ENCODE results near the gene DEPDC5.

DNA sequence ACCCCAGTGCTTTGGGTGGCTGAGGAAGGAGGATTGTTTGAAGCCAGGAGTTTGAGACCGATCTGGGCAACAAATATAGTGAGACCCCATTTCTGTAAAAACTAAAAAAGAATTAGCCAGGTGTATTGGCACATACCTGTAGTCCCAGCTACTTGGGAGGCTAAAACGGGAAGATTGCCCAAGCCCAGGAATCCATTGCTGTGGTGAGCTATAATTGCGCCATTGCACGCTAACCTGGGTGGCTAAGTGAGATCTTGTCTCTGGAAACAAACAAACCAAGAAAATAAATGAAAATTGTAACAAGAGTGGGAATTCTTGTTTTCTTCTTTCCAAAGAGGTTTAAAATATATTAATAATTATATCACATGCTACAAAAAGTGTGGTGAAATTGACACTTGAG is 52.9 kb downstream of the DEPDC5 start:
- TF ChIP-seq, protein P1, sequence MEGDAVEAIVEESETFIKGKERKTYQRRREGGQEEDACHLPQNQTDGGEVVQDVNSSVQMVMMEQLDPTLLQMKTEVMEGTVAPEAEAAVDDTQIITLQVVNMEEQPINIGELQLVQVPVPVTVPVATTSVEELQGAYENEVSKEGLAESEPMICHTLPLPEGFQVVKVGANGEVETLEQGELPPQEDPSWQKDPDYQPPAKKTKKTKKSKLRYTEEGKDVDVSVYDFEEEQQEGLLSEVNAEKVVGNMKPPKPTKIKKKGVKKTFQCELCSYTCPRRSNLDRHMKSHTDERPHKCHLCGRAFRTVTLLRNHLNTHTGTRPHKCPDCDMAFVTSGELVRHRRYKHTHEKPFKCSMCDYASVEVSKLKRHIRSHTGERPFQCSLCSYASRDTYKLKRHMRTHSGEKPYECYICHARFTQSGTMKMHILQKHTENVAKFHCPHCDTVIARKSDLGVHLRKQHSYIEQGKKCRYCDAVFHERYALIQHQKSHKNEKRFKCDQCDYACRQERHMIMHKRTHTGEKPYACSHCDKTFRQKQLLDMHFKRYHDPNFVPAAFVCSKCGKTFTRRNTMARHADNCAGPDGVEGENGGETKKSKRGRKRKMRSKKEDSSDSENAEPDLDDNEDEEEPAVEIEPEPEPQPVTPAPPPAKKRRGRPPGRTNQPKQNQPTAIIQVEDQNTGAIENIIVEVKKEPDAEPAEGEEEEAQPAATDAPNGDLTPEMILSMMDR (conservative IDR thresholded peaks at IDR 0.05): no peak
- no peak for TF ChIP-seq EZH2 (IDR thresholded peaks at IDR 0.05; ENCODE audit: low read depth)

All from PC-9 (cell line).